GM19452 (cell line): Measurements from ENCODE around the gene UNC45A.

Experiments used
- ATAC-seq: cut with Tn5 transposase; IDR thresholded peaks from one replicate; pipeline ENCODE4 v1.9.1; 2021; ENCODE audit not compliant: unreplicated experiment

UNC45A gene

GRCh38 chr15:90994417-90995311 is 59.6 kb downstream of the UNC45A start, which contains the start of gene PRC1:
Gene PRC1 (minus strand): TSS chr15:90994535. CDS start chr15:90994417, 118 bp downstream.
- ATAC-seq: peak; percentile 96

DNA sequence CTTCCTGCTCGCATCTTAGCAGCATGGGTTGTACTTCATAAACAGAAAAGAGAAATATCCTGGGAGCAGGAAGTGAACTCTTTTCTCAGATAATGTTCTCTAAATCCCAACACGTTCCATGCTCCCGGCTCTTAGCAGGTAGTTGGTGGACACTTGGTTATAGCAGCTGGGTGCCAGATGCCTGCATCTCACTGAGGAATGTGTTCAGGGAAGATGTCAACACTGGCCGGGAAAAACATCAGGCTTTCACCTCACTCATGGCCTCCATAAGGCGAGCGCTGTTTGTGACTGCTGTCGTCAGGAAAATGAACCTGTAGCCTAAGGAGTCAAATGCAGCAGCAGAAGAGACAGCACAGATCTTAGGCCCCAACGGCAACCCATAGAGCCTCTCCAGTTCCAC is 63.7 kb downstream of the UNC45A start:
- no peak for ATAC-seq

GRCh38 chr15:91001209-91001608 is 66.1 kb downstream of the UNC45A start:
- ATAC-seq: no peak
